ENCODE measurements around the gene GARIN5A. TPM values are rescaled to one million over a fixed set of nuclear protein-coding genes. Genes with fewer than 3 reads are reported as not detected.

The GARIN5A gene
- total RNA-seq, 2 experiments from 2014 or later: 0.33 TPM; not detected in 1

- ChIA-PET CTCF (no interaction called here), POLR2A (interaction anchor here (1.0 kb wide), 1 partner anchor 9 kb away, joined by 5 read pairs; the partner anchor contains the start of gene JOSD2)
- no peak overlapping the region for H3K4me3 Mint-ChIP-seq
- H3K27ac Mint-ChIP-seq: no peak overlapping the region
- DNase-seq: no peak
- no peaks in the 10 kb centered on the region for H3K36me3 Mint-ChIP-seq (ENCODE audit: low read depth)
- no peaks in the 10 kb centered on the region for H3K9me3 Mint-ChIP-seq
- no peaks in the 10 kb centered on the region for H3K27me3 Mint-ChIP-seq
- H3K4me1 Mint-ChIP-seq: no peaks in the 10 kb centered on the region
These were observed 24.5 kb upstream of the GARIN5A start for GRCh38 chr19:50501186-50501567.

GRCh38 chr19:50500753-50501151, 24.1 kb upstream of the GARIN5A start:
- POLR2A ChIA-PET: interaction anchor here (1.0 kb wide), 1 partner anchor 10 kb away, joined by 5 read pairs; the partner anchor contains the start of gene JOSD2
- Mint-ChIP-seq H3K36me3 (ENCODE audit: low read depth) (no peaks in the 10 kb centered on the region), H3K9me3 (no peaks in the 10 kb centered on the region)

GRCh38 chr19:50500060-50500752, 23.6 kb upstream of the GARIN5A start:
- CTCF ChIA-PET: no interaction called here

More at GRCh38 chr19:50500753-50501151, 24.1 kb upstream of the GARIN5A start:
- Mint-ChIP-seq H3K27ac (no peak overlapping the region), H3K4me3 (no peak overlapping the region), H3K27me3 (no peaks in the 10 kb centered on the region), H3K4me1 (no peaks in the 10 kb centered on the region)
- CTCF ChIA-PET: no interaction called here
- no peak for DNase-seq

GRCh38 chr19:50498219-50499056, 21.8 kb upstream of the GARIN5A start:
- no peak for DNase-seq
- ChIA-PET POLR2A (no interaction called here), CTCF (no interaction called here)
- no peaks in the 10 kb centered on the region for H3K36me3 Mint-ChIP-seq (ENCODE audit: low read depth)
- no peaks in the 10 kb centered on the region for H3K4me1 Mint-ChIP-seq
- H3K27me3 Mint-ChIP-seq: no peaks in the 10 kb centered on the region
- no peak overlapping the region for H3K27ac Mint-ChIP-seq
- H3K9me3 Mint-ChIP-seq: no peaks in the 10 kb centered on the region
- H3K4me3 Mint-ChIP-seq: no peak overlapping the region

More at GRCh38 chr19:50500060-50500752, 23.6 kb upstream of the GARIN5A start:
- Mint-ChIP-seq H3K9me3 (no peaks in the 10 kb centered on the region), H3K36me3 (ENCODE audit: low read depth) (no peaks in the 10 kb centered on the region), H3K27ac (no peak overlapping the region), H3K4me1 (no peaks in the 10 kb centered on the region), H3K27me3 (no peaks in the 10 kb centered on the region), H3K4me3 (no peak overlapping the region)
- DNase-seq: no peak
- POLR2A ChIA-PET: interaction anchor here (1.0 kb wide), 1 partner anchor 10 kb away, joined by 5 read pairs; the partner anchor contains the start of gene JOSD2

- Mint-ChIP-seq H3K36me3 (ENCODE audit: low read depth) (no peaks in the 10 kb centered on the region), H3K4me3 (no peak overlapping the region), H3K9me3 (no peaks in the 10 kb centered on the region), H3K4me1 (peaks cover 3% of the 10 kb centered on the region), H3K27me3 (no peaks in the 10 kb centered on the region), H3K27ac (no peak overlapping the region)
- CTCF ChIA-PET: interaction anchor here (0.6 kb wide), 1 partner anchor 41 kb away, joined by 4 read pairs; no protein-coding TSS in a partner anchor
- no peak for DNase-seq
- POLR2A ChIA-PET: no interaction called here
These were observed 20.4 kb upstream of the GARIN5A start for GRCh38 chr19:50497022-50497405.

- ChIA-PET POLR2A (no interaction called here), CTCF (interaction anchor here (0.6 kb wide), 1 partner anchor 42 kb away, joined by 4 read pairs; no protein-coding TSS in a partner anchor)
- H3K27me3 Mint-ChIP-seq: no peaks in the 10 kb centered on the region
- H3K27ac Mint-ChIP-seq: no peak overlapping the region
- H3K36me3 Mint-ChIP-seq (ENCODE audit: low read depth): no peaks in the 10 kb centered on the region
- DNase-seq: no peak
- peaks cover 10% of the 10 kb centered on the region for H3K4me1 Mint-ChIP-seq
- H3K4me3 Mint-ChIP-seq: no peak overlapping the region
- no peaks in the 10 kb centered on the region for H3K9me3 Mint-ChIP-seq
These were observed 19.8 kb upstream of the GARIN5A start for GRCh38 chr19:50496189-50497021.

- no peak overlapping the region for H3K27ac Mint-ChIP-seq
- no peak overlapping the region for H3K4me3 Mint-ChIP-seq
- H3K4me1 Mint-ChIP-seq: peaks cover 10% of the 10 kb centered on the region
- POLR2A ChIA-PET: no interaction called here
- CTCF ChIA-PET: no interaction called here
- H3K9me3 Mint-ChIP-seq: no peaks in the 10 kb centered on the region
- H3K36me3 Mint-ChIP-seq (ENCODE audit: low read depth): no peaks in the 10 kb centered on the region
- no peaks in the 10 kb centered on the region for H3K27me3 Mint-ChIP-seq
- no peak for DNase-seq
These were observed 18.4 kb upstream of the GARIN5A start for GRCh38 chr19:50495020-50495531.

GRCh38 chr19:50494186-50495019, 17.8 kb upstream of the GARIN5A start:
- Mint-ChIP-seq H3K9me3 (no peaks in the 10 kb centered on the region), H3K27me3 (no peaks in the 10 kb centered on the region), H3K4me1 (peaks cover 10% of the 10 kb centered on the region), H3K36me3 (ENCODE audit: low read depth) (no peaks in the 10 kb centered on the region), H3K27ac (no peak overlapping the region), H3K4me3 (no peak overlapping the region)
- CTCF ChIA-PET: no interaction called here
- DNase-seq: no peak
- POLR2A ChIA-PET: interaction anchor here (0.7 kb wide), 1 partner anchor 332 kb away, joined by 4 read pairs; no protein-coding TSS in a partner anchor

- CTCF ChIA-PET: no interaction called here
- Mint-ChIP-seq H3K27ac (no peak overlapping the region), H3K9me3 (no peaks in the 10 kb centered on the region), H3K4me1 (peaks cover 10% of the 10 kb centered on the region), H3K36me3 (ENCODE audit: low read depth) (no peaks in the 10 kb centered on the region), H3K4me3 (no peak overlapping the region), H3K27me3 (no peaks in the 10 kb centered on the region)
- POLR2A ChIA-PET: no interaction called here
- no peak for DNase-seq
These were observed 16.5 kb upstream of the GARIN5A start for GRCh38 chr19:50493171-50493570.

GRCh38 chr19:50492303-50493052, 15.8 kb upstream of the GARIN5A start:
- no peaks in the 10 kb centered on the region for H3K9me3 Mint-ChIP-seq
- ChIA-PET CTCF (no interaction called here), POLR2A (no interaction called here)
- no peak overlapping the region for H3K4me3 Mint-ChIP-seq
- H3K36me3 Mint-ChIP-seq (ENCODE audit: low read depth): no peaks in the 10 kb centered on the region
- H3K27me3 Mint-ChIP-seq: no peaks in the 10 kb centered on the region
- H3K4me1 Mint-ChIP-seq: peaks cover 10% of the 10 kb centered on the region
- no peak for DNase-seq
- H3K27ac Mint-ChIP-seq: no peak overlapping the region

GRCh38 chr19:50490991-50491472, 14.4 kb upstream of the GARIN5A start:
- POLR2A ChIA-PET: no interaction called here
- H3K4me3 Mint-ChIP-seq: no peak overlapping the region
- H3K36me3 Mint-ChIP-seq (ENCODE audit: low read depth): peaks cover 2% of the 10 kb centered on the region
- H3K27me3 Mint-ChIP-seq: no peaks in the 10 kb centered on the region
- no peak for DNase-seq
- peaks cover 10% of the 10 kb centered on the region for H3K4me1 Mint-ChIP-seq
- H3K27ac Mint-ChIP-seq: no peak overlapping the region
- CTCF ChIA-PET: no interaction called here
- peaks cover 4% of the 10 kb centered on the region for H3K9me3 Mint-ChIP-seq

Data from activated CD4-positive, alpha-beta memory T cell treated with anti-CD3 and anti-CD28 coated beads, Interleukin-2, amount 10 ng/mL, durations not matched to agents 7 days and 5 days (primary cell).